Esophagus muscularis mucosa (tissue), 4 donors: ENCODE results near the gene EIF2B4. TPM values are rescaled to one million over a fixed set of nuclear protein-coding genes. Genes with fewer than 3 reads are reported as not detected.

Experiments
- DNase-seq: peaks from one replicate; pipeline ENCODE4 v3.0.0-alpha.2; 2017; ENCODE audit errors: extremely low spot score
- H3K27ac ChIP-seq, 4 donors: fragments of 200-600 bp; sonication (generic); replicated peaks in 1 of 4; 1 replicate in 3 of 4; 2 replicates in 1 of 4; pipeline ENCODE4 v1.5.1; 2016 to 2019; ENCODE audit warnings: mild to moderate bottlenecking in 1 of 4
- H3K27me3 ChIP-seq, 4 donors: fragments of 200-600 bp; sonication (generic); one replicate each; pipeline versions ENCODE4 v1.5.1 to v1.6.0; 2016 to 2019
- H3K36me3 ChIP-seq, 4 donors: fragments of 200-600 bp; sonication (generic); one replicate each; pipeline ENCODE4 v1.5.1; 2016 to 2019
- H3K4me1 ChIP-seq, 4 donors: fragments of 200-600 bp; sonication (generic); one replicate each; pipeline ENCODE4 v1.5.1; 2016 to 2019
- H3K4me3 ChIP-seq, 4 donors: fragments of 200-600 bp; sonication (generic); 1 replicate in 2 of 4; 2 replicates in 2 of 4; pipeline ENCODE4 v1.5.1; 2016 to 2019; ENCODE audit warnings: mild to moderate bottlenecking in 4 of 4, moderate library complexity in 1 of 4
- H3K9me3 ChIP-seq, 4 donors: fragments of 200-600 bp; sonication (generic); 1 replicate in 3 of 4; 2 replicates in 1 of 4; pipeline ENCODE4 v1.5.1; 2016 to 2019
- CTCF ChIP-seq, 3 experiments: fragments of 200-600 bp in 2 of 3; fragments of 450-650 bp in 1 of 3; sonication (generic) in 2 of 3; IDR thresholded peaks; one replicate each; pipeline ENCODE4 v1.5.1; 2017 to 2019; ENCODE audit warnings: antibody characterized with exemption in 3 of 3, mild to moderate bottlenecking in 2 of 3, moderate library complexity in 1 of 3
- EP300 ChIP-seq: sonication (generic); formaldehyde crosslinking; IDR thresholded peaks from one replicate; pipeline ENCODE4 v1.6.1; 2017; ENCODE audit warnings: antibody characterized with exemption
- POLR2A ChIP-seq: fragments of 450-650 bp; IDR thresholded peaks from one replicate; pipeline ENCODE4 v1.6.1; 2017; ENCODE audit warnings: antibody characterized with exemption, moderate library complexity, mild to moderate bottlenecking, low read depth
- POLR2AphosphoS5 ChIP-seq, 2 donors: sonication (generic); formaldehyde crosslinking; IDR thresholded peaks; one replicate each; pipeline ENCODE4 v1.6.1; 2017; ENCODE audit warnings: antibody characterized with exemption in 2 of 2
- WGBS: methylation state at CpG from one replicate; pipeline ENCODE4 v1.1.5; 2018; 5-methylcytosine and 5-hydroxymethylcytosine counted together
- intact Hi-C: fragments of 100-400 bp; cut with DNase I; formaldehyde crosslinking; loops from one replicate; pipeline ENCODE4 v1.15.1; 2023
- total RNA-seq, 4 donors: library from RNA; depleted of rRNA; stranded (reverse); fragments of >200 nt; gene quantifications; one replicate each; pipeline versions ENCODE4 v1.1.0 to v1.2.1, GENCODE V29; 2016

Gene EIF2B4
- total RNA-seq, 4 donors from 2014 or later = 39.0 to 50.1 (median 44.9) TPM

GRCh38 chr2:27379836-27380625 lies 9.9 kb upstream of the EIF2B4 start:
- Histone ChIP-seq H3K4me1 (peaks cover 19 to 45% (median 28%) of the 10 kb centered on the region in 4 donors), H3K27me3 (no peaks in the 10 kb centered on the region), H3K27ac (peak overlapping the region; percentile 85 to 93 (median 88)), H3K36me3 (peaks cover 39 to 75% (median 73%) of the 10 kb centered on the region in 4 donors), H3K4me3 (peak overlapping the region; percentile 69 to 92 (median 77)), H3K9me3 (no peaks in the 10 kb centered on the region)
- TF ChIP-seq EP300 (no peak), POLR2AphosphoS5 (IDR thresholded peaks at IDR 0.05) (peak in 1 of 2 donors; percentile 49)
- intact Hi-C loops = loop anchor here (10.0 kb wide), 1 partner anchor 165 kb away; the partner anchor contains the start of genes ATRAID, CAD and SLC5A6
- DNase-seq = no peak
- under 1% methylated on average over 18 of the region's 35 CpGs for WGBS

GRCh38 chr2:27379383-27379835 lies 9.3 kb upstream of the EIF2B4 start:
- H3K4me3 ChIP-seq = peak overlapping the region; percentile 69 to 92 (median 77)
- H3K27ac ChIP-seq = peak overlapping the region; percentile 85 to 93 (median 88)
- TF ChIP-seq CTCF (IDR thresholded peaks at IDR 0.05) (no peak), POLR2A (no peak), POLR2AphosphoS5 (IDR thresholded peaks at IDR 0.05) (no peak), EP300 (no peak)
- no peaks in the 10 kb centered on the region for H3K9me3 ChIP-seq
- WGBS = 81% methylated on average over 2 of the region's 2 CpGs
- peaks cover 39 to 75% (median 73%) of the 10 kb centered on the region in 4 donors for H3K36me3 ChIP-seq
- H3K4me1 ChIP-seq = peaks cover 19 to 45% (median 28%) of the 10 kb centered on the region in 4 donors
- DNase-seq = no peak
- H3K27me3 ChIP-seq = no peaks in the 10 kb centered on the region
- intact Hi-C loops = loop anchor here (10.0 kb wide), 1 partner anchor 165 kb away; the partner anchor contains the start of genes ATRAID, CAD and SLC5A6

- intact Hi-C loops = loop anchor here (10.0 kb wide), 1 partner anchor 164 kb away; the partner anchor contains the start of genes ATRAID, CAD and SLC5A6
- Histone ChIP-seq H3K4me1 (peaks cover 19 to 47% (median 28%) of the 10 kb centered on the region in 4 donors), H3K4me3 (no peak overlapping the region), H3K36me3 (peaks cover 44 to 75% (median 73%) of the 10 kb centered on the region in 4 donors), H3K9me3 (no peaks in the 10 kb centered on the region), H3K27me3 (no peaks in the 10 kb centered on the region), H3K27ac (peak overlapping the region in 3 of 4 donors; percentile 85 to 93 (median 90))
- DNase-seq = no peak
- TF ChIP-seq POLR2A (no peak), CTCF (IDR thresholded peaks at IDR 0.05) (no peak), EP300 (no peak), POLR2AphosphoS5 (IDR thresholded peaks at IDR 0.05) (no peak)
- WGBS = 80% methylated on average over 5 of the region's 9 CpGs
These were observed 8.7 kb upstream of the EIF2B4 start for GRCh38 chr2:27378809-27379290.

- Histone ChIP-seq H3K27me3 (no peaks in the 10 kb centered on the region), H3K36me3 (peaks cover 50 to 75% (median 73%) of the 10 kb centered on the region in 4 donors), H3K4me3 (no peak overlapping the region), H3K9me3 (no peaks in the 10 kb centered on the region), H3K27ac (peak overlapping the region in 2 of 4 donors; percentile 85 to 93), H3K4me1 (peaks cover 19 to 53% (median 29%) of the 10 kb centered on the region in 4 donors)
- WGBS = 79% methylated on average over 10 of the region's 29 CpGs
- peak in 1 of 2 donors; percentile 17 for TF ChIP-seq POLR2AphosphoS5 (IDR thresholded peaks at IDR 0.05)
- no peak for TF ChIP-seq POLR2A
- TF ChIP-seq CTCF (IDR thresholded peaks at IDR 0.05) = peak in 1 of 3 experiments; percentile 4
- intact Hi-C loops = loop anchor here (10.0 kb wide), 1 partner anchor 163 kb away; the partner anchor contains the start of genes ATRAID, CAD and SLC5A6
- no peak for DNase-seq
These were observed 8.1 kb upstream of the EIF2B4 start for GRCh38 chr2:27378096-27378808.
